GM21825 (cell line): ENCODE results near the gene ADAMTS13.

Source experiments
- ATAC-seq: cut with Tn5 transposase; IDR thresholded peaks from one replicate; pipeline ENCODE4 v1.9.1; 2021; ENCODE audit warnings: mild to moderate bottlenecking, moderate library complexity; ENCODE audit not compliant: unreplicated experiment

ADAMTS13 gene

GRCh38 chr9:133505901-133506652, 83.9 kb downstream of the ADAMTS13 start:
- no peak for ATAC-seq

DNA sequence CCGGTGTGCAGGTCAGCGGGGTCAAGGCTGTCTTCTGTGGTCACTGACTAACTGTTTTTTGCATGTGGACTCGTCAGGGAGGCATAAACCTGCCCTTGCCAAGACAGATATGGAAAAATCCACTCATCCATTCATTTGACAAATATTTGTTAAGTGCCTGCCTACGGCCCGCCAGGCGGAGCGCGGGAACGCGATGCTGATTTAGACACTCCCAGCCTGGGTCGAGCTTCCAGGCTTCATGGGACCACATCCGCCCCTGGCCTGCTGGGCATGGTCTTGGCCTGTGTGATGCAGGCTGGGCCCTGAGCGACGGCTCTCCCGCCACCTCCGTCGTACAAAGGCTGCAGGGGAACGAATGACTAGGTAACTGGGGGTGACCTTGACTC, 84.5 kb downstream of the ADAMTS13 start:
- no peak for ATAC-seq

DNA sequence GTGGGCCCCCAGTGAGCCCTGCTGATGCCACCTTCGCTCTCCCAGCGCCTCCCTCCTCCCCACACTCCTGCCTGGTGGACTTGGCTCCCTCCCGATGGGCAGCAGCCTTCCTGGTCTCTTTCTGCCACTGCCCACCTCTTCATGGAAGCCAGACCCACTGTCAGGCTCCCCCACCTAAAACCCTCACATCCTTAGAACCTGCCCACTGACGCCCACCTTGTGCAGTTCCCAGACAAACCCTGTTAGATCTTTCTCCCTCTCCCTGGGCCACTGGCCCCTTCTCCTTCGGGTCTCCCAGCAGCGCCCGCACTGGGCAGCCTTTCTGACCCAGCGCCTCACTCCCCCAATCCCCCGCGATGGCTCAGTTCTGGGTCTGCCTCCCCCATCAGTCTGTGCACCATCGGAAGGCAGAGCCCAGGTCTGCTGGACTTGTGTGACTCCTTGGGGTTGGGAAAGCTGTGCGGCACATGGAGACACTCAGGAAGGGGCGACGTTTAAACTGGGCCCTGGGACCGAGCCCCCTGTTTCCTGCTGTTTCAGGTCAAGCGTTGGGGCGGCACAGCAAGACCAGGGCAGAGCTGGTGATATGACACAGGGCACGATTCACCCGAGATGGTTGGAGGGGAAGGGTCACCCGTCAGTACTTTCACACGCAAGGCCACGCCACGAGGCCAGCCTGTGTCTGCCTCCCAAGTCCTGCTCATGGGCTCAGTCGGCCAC, 85.2 kb downstream of the ADAMTS13 start:
- no peak for ATAC-seq

- no peak for ATAC-seq
Observed at GRCh38 chr9:133508046-133508445, 85.9 kb downstream of the ADAMTS13 start.
